ENCODE measurements around the gene CTXN1.
"Not testable (repeated sequence)": the region's sequence is repeated elsewhere in the genome, so short reads cannot be mapped to it uniquely, and the experiment has no call there.

Gene CTXN1

GRCh38 chr19:7944177-7944761, 18.3 kb upstream of the CTXN1 start:
- DNase-seq, result peak; percentile 34

- peak; percentile 93 for DNase-seq
Observed at GRCh38 chr19:7943444-7944176, 17.7 kb upstream of the CTXN1 start, which contains the start of gene TIMM44. TSS of gene TIMM44 (minus strand) at chr19:7943666. CDS start at chr19:7943651, 15 bp downstream.

- no peak for DNase-seq
Observed at GRCh38 chr19:7942981-7943443, 17.1 kb upstream of the CTXN1 start.

GRCh38 chr19:7941895-7942596, 16.1 kb upstream of the CTXN1 start:
- DNase-seq, result no peak

GRCh38 chr19:7940841-7941240, 14.9 kb upstream of the CTXN1 start:
- DNase-seq, result no peak

GRCh38 chr19:7934766-7935165, 8.8 kb upstream of the CTXN1 start:
- DNase-seq, result no peak

GRCh38 chr19:7933828-7934725, 8.1 kb upstream of the CTXN1 start:
- DNase-seq, result no peak

GRCh38 chr19:7933411-7933810, 7.5 kb upstream of the CTXN1 start:
- no peak for DNase-seq

- DNase-seq, result no peak
Observed at GRCh38 chr19:7932930-7933300, 7.0 kb upstream of the CTXN1 start.

GRCh38 chr19:7932276-7932929, 6.5 kb upstream of the CTXN1 start:
- no peak for DNase-seq

- DNase-seq, result no peak
Observed at GRCh38 chr19:7931221-7932061, 5.5 kb upstream of the CTXN1 start.

GRCh38 chr19:7930765-7931164, 4.8 kb upstream of the CTXN1 start:
- DNase-seq, result no peak

- DNase-seq, result not testable (repeated sequence)
Observed at GRCh38 chr19:7930030-7930429, 4.1 kb upstream of the CTXN1 start.

GRCh38 chr19:7928741-7929701, 3.1 kb upstream of the CTXN1 start:
- DNase-seq, result no peak

GRCh38 chr19:7928334-7928706, 2.4 kb upstream of the CTXN1 start:
- DNase-seq, result no peak

- DNase-seq, result no peak
Observed at GRCh38 chr19:7927605-7928333, 1.8 kb upstream of the CTXN1 start.

GRCh38 chr19:7926727-7927604, 1.0 kb upstream of the CTXN1 start:
- no peak for DNase-seq

- DNase-seq, result no peak
Observed at GRCh38 chr19:7925171-7925851, 624 bp downstream of the CTXN1 start.

Data from SIG-M5 (cell line).